GM20000 (cell line): ENCODE results near the gene CD300LD.

Experiments
- DNase-seq: peaks from one replicate; pipeline ENCODE4 v3.0.0; 2012; ENCODE audit warnings: low spot score
- CTCF ChIP-seq: IDR thresholded peaks from 2 replicates; pipeline ENCODE4 v1.5.1; 2012; ENCODE audit warnings: mild to moderate bottlenecking, control low read depth; ENCODE audit errors: extremely low read depth, missing control alignments

Gene CD300LD

DNA sequence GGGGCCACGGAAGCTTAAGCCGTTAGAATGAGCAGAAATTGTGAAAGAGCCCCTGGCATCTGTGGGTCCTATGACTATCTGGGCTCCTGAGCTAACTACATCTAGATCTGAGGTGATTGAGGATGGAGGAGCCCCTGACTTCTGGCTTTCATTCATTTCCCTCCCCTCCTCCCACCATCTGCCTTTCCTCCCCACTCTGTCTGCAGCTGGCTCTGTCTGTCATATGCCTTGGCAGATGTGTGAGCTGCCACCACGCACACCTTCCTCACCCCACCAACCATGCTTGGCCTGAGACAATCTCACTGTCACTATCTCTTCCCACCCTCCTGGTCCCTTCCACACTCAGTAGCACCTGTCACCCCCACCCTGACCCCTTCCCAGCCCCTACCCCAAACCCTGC, 26.4 kb upstream of the CD300LD start:
- no peak for DNase-seq

DNA sequence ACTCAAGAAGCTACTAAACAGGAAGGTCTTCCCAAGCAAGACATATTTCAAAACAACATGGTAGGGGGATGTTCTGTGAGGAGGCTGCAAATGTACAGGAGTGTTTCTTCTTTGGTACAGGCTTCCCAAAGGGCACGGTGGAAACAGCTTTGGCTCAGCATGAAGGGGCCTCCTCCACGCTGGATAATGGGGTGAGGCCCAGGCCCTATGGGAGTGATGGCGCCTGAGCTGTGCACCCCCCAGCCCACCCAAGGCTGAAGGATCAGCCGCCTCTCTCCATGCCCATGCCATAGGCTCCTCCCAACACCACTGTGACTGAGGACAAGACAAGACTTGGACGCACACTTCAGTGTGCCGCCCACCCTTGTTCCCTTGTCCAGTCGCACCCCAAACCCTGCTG, 24.6 kb upstream of the CD300LD start:
- no peak for TF ChIP-seq CTCF
- no peak for DNase-seq

More for the DNA sequence above, 26.4 kb upstream of the CD300LD start:
- no peak for TF ChIP-seq CTCF

DNA sequence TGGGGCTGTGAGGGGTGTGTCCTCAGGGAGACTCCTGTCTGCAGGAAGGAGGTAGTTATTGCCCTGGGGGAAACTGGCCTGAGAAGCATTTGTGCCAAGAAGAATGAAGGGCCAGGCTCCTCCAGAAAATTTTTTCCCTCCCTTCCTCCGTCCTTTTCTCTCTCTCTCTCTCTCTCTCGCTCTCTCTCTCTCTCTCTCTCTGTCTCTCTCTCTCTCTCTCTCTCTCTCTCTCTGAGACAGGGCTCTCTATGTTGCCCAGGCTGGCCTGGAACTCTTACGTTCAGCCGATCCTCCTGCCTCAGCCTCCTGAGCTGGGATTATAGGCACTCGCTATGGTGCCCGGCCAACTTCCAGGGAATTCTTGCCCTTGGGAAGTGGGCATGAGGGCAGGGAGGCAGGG, 20.0 kb upstream of the CD300LD start:
- TF ChIP-seq CTCF: no peak
- no peak for DNase-seq

GRCh38 chr17:74610108-74610507, 18.0 kb upstream of the CD300LD start:
- TF ChIP-seq CTCF: no peak
- no peak for DNase-seq

DNA sequence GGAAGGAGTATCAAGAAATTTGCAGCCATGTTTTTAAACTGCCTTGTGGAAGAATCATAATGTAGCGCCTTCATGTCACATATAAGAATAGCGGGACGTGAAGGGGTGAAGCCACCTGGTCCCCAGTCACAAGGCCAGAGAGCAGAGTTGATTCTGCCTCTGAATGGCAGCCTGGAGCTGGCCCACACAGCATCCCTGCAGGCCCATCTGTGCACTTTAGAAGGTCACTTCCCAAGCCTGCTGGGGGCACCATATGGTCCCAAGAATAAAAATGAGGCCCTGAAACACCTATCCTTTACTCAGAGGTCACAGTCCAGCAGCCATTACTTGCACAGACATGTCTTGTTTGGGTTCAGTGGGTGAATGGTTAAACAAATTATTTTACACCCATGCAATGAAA, 16.4 kb upstream of the CD300LD start:
- no peak for DNase-seq
- no peak for TF ChIP-seq CTCF

- DNase-seq: no peak
- TF ChIP-seq CTCF: no peak
These were observed 15.1 kb upstream of the CD300LD start for GRCh38 chr17:74607221-74607620.

DNA sequence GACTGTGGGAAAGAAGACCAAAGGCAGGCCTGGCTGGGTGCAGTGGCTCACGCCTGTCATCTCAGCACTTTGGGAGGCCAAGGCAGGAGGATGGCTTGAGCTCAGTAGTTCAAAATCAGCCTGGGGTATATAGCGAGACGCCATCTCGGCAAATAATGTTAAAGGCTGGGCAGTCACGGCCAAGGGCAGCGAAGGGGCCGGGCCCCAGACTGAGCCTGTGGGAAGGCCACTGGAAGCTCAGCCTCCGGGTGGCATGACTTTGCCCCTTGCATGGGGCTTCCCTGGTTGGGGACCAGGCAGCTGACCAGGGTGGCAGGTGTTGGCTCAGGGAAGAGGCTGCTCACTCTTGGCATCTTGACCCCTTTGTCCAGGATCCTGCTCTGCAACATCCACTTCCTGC, 14.0 kb upstream of the CD300LD start:
- DNase-seq: no peak
- no peak for TF ChIP-seq CTCF
